HuH-7.5 (cell line): ENCODE measurements around the gene TRAK1.

Experiments used
- DNase-seq: peaks from one replicate; pipeline ENCODE4 v3.0.0; 2011; ENCODE audit warnings: low spot score

Gene TRAK1

DNA sequence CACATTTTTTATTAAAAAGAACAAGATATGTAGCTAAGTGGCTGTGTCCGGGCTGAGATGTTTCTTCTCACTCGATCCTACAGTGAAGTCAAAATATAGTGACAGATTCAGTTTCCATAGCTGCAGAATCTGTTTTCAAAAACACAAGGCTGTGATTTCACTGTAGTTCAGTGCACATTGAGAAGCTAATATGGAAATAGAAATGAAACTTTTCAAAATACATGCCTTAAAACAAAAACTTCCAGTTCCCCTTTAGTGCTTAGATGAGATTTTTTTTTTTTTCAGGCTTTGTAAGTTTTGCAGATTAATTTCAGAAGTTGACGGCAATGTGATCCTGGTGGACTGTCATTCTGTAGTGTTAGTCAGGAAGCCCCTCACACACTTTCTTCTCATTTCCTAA, 23.8 kb upstream of the TRAK1 start:
- no peak for DNase-seq

DNA sequence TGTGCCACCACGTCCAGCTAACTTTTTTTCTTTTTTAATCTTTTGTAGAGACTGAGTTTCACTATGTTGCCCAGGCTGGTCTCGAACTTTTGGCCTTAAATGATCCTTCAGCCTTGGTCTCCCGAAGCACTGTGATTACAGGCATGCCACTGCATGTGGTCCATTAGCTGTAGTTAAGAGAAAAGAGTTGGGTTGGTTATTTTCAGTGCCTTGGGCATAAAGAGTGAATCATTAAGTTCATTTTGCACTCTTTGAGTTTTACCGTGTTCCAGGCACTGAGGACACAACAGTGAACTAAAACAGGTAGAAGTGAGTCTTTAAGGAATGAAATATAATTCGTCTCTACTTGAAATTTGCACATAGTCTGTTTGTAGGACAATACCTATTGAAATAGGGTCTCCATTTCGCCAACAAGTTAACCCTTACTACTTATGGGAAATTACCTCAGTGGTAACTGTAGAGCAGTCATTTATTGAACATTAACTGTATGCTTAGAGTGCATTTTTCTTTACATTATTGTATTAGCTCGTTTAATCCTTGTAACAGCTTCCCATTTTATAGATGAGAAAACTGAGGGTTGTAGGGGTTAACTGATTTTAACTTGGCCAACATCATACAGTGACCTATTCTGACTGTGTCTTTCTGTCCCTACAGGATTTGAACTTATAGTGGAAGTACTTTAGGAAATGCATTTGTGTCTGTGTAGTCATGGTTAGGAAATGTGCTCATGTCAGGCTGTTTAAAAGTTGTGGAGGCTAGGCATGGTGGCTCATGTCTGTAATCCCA, 22.7 kb upstream of the TRAK1 start:
- no peak for DNase-seq

DNA sequence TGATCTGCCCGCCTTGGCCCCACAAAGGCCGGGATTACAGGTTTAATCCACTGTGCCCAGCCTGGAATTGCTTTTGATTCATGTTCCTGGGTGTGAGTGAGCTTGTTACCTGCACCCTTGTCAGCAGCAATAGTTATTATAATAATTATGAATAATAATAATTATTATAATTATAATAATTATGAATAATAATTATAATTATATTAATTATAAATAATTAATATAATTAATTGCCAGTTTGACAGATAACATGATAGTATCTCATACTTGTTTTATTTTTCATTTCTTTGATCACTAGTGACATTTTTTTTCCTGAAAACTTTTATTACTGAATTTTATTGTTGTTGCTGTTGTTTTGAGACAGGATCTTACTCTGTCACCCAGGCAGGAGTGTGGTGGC, 21.1 kb upstream of the TRAK1 start:
- DNase-seq, result no peak

DNA sequence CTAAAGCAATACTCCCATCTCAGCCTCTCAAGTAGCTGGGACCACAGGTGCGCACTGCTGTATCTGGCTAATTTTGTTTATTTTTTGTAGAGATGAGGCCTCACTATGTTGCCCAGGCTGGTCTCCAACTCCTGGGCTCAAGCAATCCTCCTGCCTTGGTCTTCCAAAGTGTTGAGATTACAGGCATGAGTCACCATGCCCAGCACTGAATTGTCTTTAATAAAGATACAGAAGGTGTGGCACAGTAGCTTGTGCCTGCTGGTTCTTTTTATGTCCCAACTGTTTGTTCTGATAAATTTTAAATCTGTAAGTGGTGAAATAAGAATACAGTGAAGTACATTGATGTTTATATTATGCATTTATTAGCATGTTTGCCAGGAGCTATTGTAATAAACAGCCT, 20.6 kb upstream of the TRAK1 start:
- no peak for DNase-seq

DNA sequence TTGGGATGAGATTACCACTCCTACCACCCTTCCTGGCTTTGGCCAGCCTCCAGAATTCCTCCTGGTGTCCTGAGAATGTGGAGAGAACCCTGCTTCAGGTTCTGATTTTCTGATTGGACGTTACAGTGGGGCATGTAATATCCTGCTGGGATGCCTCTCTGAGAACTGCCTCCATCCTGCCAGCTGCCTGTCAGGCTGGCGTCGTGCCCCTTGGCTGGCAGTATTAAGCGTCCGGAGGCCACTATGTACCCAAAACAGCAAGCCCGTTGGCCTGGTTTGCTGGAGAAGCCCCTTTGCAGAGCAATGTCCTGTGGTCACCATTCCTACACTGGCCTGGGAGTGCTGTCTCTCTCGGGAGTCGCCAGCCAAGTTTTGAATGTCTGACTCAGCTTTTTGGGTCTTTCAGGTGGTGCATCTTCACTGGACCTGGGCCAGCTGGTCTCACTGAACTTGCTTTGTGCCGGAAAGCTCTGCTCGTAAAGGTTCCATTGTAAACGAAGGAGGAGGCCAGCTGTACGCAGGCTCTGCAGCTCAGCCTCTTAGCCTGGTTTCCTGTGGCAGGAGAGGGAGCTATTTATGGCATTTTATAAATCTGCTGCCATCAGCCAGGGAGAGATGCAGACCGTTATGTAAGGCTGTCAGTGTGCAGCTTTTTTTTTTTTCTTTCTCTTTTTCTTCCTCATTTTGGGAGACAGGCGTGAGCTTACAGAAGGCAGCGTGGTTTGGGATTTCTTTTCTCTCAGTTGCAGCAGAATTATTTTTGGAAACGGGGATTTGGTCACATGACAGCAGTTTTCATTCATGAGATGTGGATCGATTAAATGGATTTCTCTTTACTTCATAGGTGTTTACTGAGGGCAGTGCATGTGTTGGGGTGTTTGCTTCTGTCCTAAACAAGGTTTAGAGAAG, 19.0 kb upstream of the TRAK1 start:
- no peak for DNase-seq

DNA sequence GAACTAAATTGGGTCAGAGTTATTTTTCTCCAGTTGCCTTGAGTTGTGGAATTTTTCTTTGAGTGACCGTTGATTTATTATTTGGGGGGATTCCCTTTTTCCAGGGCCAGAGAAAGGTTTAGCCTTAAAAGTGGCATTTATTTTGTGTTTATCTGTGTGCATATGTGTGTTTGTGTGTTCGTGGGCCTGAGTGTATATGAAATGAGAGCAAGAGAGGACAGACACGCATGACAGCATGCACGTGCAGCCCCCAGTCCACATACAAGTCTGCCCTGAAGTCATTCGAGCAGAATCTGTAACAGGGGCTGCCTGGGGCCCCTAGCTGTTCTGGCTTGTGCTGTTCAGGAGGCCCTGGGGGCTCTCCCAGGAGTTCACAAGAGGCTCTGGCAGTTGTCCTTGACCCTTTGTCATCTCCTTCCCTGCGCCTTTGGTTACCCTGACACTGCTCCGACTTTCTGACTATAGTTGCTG, 18.3 kb upstream of the TRAK1 start:
- DNase-seq, result no peak

DNA sequence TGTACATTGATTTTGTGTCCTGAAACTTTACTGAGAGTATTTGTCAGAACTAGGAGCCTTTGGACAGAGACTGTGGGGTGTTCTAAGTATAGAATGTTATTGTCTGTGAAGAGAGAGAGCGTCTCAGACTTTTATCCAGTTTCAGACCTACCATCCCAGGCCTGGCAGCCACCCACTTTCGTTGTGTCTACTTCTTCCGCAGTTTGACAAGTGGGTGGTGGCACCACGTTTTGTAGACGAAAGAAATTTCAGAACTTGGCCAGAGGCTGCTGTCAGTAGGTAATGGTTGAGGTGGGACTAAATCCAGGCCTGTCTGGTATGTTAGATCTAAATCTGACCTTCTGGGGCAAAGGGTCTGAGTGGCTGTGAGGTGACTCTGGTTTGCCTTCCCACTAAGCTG, 13.4 kb upstream of the TRAK1 start:
- DNase-seq, result no peak

DNA sequence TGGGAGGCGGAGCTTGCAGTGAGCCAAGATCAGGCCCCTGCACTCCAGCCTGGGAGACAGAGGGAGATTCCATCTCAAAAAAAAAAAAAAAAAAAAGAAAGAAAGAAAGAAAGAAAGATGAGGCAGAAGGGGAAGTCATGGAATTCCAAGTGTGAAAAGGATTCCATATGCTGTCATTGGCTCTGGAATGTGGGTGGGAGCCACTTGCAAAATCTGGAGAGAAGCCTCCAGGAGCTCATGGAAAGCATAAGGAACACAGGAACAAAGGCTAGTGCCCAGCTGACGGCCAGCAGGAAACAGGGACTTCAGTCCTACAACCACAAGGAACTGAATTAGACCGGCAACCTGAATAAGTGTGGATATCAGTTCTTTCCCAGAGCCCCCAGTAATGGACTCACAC, 12.5 kb upstream of the TRAK1 start:
- DNase-seq, result no peak

DNA sequence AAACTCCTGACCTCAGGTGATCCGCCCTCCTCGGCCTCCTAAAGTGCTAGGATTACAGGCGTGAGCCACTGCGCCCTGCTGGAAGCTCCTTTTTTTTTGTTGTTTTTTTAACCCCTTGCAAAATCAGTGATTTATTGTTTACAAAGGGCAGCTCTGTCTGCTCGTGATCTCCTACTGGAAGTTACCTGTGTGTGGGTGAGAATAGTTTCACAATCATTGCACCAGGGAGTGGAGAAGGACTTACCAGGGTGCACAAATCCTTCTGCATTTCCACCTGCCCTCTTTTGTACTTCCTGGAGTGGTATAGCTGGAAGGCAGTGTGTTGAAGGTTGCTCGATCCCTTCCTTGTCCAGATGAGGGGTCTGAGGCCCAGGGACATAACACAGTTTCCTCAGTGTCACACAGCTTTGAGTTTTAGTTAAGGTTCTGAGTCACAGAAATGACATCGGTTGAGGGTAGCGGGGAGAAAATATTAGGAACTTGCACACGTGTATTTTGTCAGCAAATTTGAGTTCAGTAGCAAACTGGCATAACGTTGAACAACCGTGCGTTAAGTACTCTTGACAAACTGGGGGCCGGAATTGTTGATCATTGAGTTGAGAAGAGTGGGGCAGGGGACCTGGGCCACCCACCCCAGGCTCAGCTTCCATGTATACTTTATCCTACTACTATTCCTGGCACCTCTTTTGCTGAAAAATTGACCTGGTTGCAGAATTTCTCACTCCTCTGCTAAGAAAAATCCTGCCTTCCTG, 11.3 kb upstream of the TRAK1 start:
- no peak for DNase-seq

DNA sequence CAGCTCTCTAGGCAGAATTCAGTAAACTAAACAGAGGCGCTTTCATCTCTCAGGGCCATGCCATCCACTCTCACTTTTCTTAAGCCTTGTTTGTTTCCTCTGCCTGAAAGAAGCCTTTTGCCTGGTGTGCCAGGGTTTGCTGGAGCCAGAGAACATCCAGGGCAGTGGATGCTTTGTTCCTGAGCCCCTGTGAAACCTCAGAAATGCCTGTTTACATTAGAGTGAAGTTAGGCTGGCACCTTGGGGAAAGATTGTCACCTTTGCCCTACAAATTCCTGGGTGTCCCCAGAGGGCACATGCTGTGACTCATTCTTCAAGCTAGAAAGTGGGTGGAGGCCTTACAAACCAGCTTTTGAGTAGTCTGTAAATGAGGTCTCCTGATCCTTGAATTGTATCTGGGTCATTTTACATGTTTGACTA, 10.7 kb upstream of the TRAK1 start:
- DNase-seq, result no peak

DNA sequence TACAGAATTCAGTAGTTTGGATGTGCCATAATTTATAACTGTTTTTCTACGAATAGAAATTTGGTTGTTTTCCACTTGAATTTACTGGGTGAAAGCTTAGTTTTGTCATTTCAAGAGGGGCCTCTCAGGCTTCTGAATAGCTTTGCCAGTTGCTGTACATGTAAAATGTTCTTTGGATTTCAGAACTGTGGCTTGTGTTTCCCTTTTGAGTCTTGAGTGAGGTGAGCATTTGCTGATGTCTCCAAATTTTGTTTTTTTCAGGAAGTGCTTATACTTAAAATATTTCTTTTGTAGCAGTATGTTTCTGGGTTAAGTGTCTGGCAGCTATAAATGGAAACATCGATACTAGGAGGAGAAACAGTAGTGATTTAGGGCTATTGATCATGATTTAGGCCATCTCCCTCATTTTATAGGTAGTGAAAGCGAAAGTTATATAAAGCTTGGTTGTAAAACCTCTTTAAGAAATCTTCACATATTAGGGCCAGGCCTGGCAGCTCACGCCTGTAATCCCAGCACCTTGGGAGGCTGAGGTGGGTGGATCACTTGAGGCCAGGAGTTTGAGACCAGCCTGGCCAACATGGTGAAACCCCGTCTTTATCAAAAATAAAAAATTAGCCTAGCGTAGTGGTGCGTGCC, 9.2 kb upstream of the TRAK1 start:
- DNase-seq, result no peak

DNA sequence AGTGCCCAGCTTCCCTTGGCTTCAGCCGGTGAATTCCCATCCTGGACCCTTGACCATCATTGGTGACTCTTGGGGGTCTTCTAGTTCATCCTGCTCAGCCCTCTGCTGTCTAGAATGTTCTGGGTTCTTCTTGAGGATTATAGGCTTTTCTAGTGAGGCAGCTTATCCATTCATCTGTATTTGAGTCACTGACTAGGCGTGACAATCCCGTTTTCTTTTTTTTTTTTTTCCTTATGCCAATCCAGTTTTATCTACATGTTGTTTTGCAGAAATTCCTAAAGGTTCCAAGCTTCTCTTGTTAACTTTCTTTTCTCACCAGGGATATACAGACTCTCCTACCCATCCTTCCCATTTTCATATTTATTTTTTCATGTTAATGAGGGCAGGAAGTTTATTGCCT, 6.6 kb upstream of the TRAK1 start:
- DNase-seq, result no peak

DNA sequence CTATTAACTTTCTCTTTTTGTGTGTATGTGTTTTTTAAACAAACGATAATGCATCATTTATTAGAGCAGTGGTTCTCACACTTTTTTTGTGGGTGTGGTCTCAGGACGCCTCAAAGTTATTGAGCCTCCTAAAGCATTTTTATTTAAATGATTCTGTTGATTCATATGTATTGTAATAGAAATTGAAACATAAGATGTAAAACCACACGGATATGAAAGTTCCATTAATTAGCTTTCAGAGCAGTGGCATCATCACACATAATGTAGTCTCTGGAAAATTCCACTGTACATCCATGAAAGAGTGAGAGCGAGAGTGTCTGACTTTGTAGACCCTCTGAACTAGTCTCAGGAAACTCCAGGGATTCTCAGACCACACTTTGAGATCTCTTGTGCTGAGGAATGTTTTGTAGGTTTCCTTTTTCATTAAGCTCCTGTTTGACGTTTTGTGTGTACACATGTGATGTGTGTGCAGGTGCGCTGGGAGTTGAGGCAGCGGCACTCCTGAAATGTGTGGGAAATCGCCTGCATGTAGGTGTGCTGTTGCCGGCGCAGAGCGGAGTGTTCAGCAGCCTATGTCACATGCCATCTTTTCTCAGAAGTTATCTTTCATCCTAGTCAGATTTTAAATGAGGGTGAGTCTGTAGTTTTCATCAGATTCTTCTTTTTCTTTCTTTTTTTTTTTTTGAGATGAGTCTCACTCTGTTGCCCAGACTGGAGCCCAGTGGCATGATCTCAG, 5.3 kb upstream of the TRAK1 start:
- no peak for DNase-seq

DNA sequence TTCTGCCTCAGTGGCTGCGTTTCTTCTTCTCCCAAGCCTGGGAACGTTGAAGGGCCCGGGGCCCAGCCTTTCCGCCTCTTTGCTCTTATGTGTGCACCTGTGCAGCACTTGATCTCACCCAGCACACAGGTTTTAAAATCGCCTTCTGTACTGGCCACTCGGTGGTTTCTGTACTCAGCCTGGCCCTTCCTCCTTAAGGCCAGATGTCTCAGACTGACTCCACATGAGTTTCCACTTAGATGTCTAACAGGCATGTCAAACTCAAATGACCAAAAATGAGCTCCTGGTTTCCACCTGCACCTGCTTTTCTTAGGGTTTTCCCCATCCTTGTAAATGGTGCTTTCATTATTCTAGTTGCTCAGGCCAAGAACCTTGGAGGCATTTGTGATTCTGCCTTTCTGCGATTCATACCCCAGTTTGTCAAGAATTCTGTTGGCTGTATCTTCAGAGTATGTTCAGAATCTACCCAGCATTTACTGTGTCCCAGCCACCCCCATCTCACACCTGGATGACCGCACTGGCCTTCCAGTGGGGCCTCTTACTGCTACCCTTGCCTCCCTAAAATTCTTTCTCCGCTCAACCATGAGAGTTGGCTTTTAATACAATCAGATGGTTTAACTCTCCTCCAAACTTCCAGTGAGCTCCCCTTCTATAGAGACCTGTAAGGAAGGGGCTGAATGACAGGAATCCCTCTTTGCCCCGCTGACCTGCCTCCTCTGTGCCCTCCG, 2.2 kb upstream of the TRAK1 start:
- DNase-seq, result no peak

DNA sequence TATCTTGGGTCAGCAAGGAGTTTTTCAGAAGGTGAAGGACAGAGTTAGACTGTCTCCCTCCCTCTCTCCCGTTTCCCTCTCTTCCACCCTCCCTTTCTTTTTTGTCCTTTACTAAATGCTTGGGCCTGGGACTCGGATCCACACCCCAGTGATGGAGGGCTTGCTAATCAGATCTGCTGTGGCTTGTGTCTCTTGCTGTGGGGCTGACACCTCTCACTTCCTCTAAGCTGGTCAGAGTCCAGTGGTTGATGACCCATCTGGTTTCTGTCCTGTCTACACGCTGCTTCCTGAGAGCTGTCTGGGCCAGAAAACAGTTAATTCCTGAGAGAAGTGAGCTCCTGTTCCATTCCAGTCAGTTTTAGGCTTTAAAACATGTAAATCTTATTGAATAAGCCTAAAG, 849 bp downstream of the TRAK1 start:
- DNase-seq, result no peak

DNA sequence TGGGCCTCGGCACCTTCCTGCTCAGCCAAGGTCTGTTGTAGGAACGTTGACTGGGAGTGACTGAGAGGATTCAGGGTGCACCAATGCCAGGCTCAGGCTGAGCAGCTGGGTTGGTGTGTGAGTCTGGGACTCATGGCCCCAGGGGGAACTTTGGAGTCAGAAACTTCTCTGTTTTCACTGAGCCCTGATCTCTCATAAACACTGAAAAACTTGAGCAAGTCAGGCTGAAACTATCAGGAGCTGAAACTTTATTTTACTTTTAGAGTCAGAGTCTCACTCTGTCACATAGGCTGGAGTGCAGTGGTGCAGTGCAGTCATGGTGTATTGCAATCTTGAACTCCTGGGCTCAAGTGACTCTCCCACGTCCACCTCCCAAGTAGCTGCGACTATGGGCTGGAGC, 3.0 kb downstream of the TRAK1 start:
- DNase-seq, result no peak

DNA sequence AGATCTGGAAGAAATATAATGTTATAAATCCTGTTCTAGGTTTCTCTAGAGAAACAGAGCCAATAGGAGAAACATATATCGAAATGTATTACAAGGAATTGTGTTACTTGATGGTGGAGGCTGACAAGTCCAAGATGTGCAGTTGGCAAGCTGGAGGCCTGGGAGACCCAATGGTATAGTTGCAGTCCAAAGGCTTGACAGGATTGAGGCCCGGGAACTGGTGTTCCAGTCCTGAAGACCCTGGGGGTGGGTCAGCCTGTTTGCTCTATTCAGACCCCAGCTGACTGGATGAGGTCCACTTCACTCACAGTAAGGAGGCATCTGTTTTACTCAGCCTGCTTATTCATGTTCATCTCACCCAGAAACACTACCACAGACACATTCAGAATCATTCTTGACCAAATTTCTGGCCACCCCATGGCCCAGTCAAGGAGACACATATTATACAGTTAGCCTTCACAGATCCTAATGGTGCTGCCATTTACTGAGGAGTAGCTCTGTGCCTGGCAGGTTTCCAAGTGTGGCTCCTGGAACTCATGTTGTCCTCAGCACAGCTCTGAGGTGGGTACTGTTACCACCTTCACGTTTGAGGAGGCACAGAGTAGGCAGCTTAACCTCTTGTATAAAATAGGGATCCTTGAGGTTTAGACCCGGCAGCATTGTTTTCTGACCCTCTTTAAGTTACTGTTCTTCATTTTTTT, 3.7 kb downstream of the TRAK1 start:
- DNase-seq, result no peak

DNA sequence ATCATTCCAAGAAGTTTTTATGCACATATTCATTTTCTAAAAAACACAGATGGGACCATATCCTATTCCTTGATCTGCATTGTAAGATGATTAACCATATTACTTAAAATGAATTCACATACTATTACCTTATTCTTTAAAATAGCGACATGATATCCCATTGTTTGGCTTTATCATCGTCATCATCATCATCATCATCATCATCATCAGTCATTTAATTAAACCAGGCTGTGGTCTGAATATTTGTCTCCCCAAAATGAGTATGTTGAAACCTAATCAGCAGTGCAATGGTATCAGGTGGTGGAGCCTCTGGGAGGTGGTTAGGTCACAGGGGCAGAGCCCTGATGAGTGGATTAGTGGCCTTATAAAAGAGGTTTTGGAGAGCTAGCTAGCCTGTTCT, 4.4 kb downstream of the TRAK1 start:
- DNase-seq, result no peak

DNA sequence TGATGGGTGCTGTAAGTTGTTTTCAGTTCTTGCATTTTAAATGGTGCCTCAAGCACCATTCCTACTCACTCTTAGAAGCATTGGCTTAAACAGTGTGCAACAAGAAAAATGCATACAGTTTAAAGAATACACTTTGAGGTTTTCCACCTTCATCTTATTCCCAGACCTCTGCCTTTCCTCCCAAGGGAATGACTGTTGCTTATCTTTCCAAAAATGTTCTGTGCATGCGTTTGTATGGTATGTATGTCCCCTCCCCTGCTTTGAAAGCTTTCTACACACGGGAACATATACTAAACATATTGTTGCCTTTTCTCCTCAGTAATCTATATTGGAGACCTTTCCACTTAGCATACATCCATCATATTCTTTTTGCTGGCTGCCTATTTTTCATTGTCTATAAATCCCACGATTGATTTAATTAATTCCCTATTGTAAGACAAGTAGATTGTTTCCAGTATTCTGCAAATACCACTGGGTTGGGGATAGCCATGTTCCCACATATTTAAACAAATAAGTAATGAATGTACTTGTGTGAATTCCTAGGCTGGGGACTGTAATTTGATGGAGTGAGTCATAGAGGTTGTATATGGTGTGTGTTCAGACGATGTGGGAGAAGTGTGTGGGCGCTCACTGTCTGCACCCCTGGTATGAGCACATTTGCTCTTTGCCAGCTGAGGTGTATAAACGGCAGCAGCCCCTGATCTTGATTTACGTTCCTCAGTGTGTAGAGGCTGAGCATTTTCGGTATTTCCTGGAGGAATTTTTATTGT, 5.8 kb downstream of the TRAK1 start:
- DNase-seq, result no peak
